Measurements from ENCODE around the gene AKR1B15. TPM values are rescaled to one million over a fixed set of nuclear protein-coding genes. Genes with fewer than 3 reads are reported as not detected.

The AKR1B15 gene
- polyA plus RNA-seq, 1 donor (not counting 4 experiments of a cell fraction or from before 2014, with no cell fraction given), result 0.28 TPM

GRCh38 chr7:134627109-134627774, 78.3 kb downstream of the AKR1B15 start:
- H3K9me1 ChIP-seq (ENCODE audit: control insufficient read depth, extremely low read depth, insufficient read depth, low read length), result no peaks in the 10 kb centered on the region
- H3K9ac ChIP-seq (ENCODE audit: control insufficient read depth, extremely low read depth, insufficient read depth, low read length), result no peak overlapping the region
- H3K27me3 ChIP-seq (ENCODE audit: control insufficient read depth, extremely low read depth, insufficient read depth, low read length), result no peaks in the 10 kb centered on the region
- H3K4me1 ChIP-seq (ENCODE audit: control insufficient read depth, extremely low read depth, insufficient read depth, low read length), result peaks cover 18% of the 10 kb centered on the region
- DNase-seq (ENCODE audit: low read depth, low spot score) (no peak), FAIRE-seq (peak; percentile 34)
- no peak for TF ChIP-seq EZH2 (IDR thresholded peaks at IDR 0.05; ENCODE audit: low read length)
- TF ChIP-seq CTCF (optimal IDR thresholded peaks at IDR 0.05 in 1 of 3, IDR thresholded peaks at IDR 0.05 in 1 of 3, conservative IDR thresholded peaks at IDR 0.05 in 1 of 3; ENCODE audit: extremely low read depth in 1 of 3, insufficient read depth in 2 of 3, low read length in 3 of 3), result no peak
- no peak overlapping the region for H2AFZ ChIP-seq (ENCODE audit: control insufficient read depth, low read length)
- no peak overlapping the region for H3K4me2 ChIP-seq (ENCODE audit: control insufficient read depth, extremely low read depth, insufficient read depth, low read depth, low read length)
- no peak overlapping the region for H3K4me3 ChIP-seq (ENCODE audit: control insufficient read depth in 2 of 3, extremely low read depth in 1 of 3, insufficient read depth in 2 of 3, low read depth in 1 of 3, low read length in 3 of 3)
- H3K79me2 ChIP-seq (ENCODE audit: control insufficient read depth, insufficient read depth, low read length), result no peaks in the 10 kb centered on the region
- H3K9me3 ChIP-seq (ENCODE audit: control insufficient read depth, low read depth, low read length), result no peaks in the 10 kb centered on the region
- dilution Hi-C loops (cut with MboI; ENCODE audit: extremely low pct_ligation_motif_present, low sequenced_read_pairs), result no loop called here
- no peaks in the 10 kb centered on the region for H4K20me1 ChIP-seq (ENCODE audit: control insufficient read depth, extremely low read depth, insufficient read depth, low read length)
- H3K36me3 ChIP-seq (ENCODE audit: control insufficient read depth in 2 of 2, extremely low read depth in 1 of 2, insufficient read depth in 2 of 2, low read length in 2 of 2), result no peaks in the 10 kb centered on the region
- H3K27ac ChIP-seq (ENCODE audit: control insufficient read depth, insufficient read depth, low read length), result no peak overlapping the region

GRCh38 chr7:134627775-134628153, 78.9 kb downstream of the AKR1B15 start:
- H4K20me1 ChIP-seq (ENCODE audit: control insufficient read depth, extremely low read depth, insufficient read depth, low read length), result no peaks in the 10 kb centered on the region
- DNase-seq (ENCODE audit: low read depth, low spot score), result no peak
- peak; percentile 29 for FAIRE-seq
- TF ChIP-seq CTCF (optimal IDR thresholded peaks at IDR 0.05 in 1 of 3, IDR thresholded peaks at IDR 0.05 in 1 of 3, conservative IDR thresholded peaks at IDR 0.05 in 1 of 3; ENCODE audit: extremely low read depth in 1 of 3, insufficient read depth in 2 of 3, low read length in 3 of 3) (no peak), EZH2 (IDR thresholded peaks at IDR 0.05; ENCODE audit: low read length) (no peak)
- H3K9me3 ChIP-seq (ENCODE audit: control insufficient read depth, low read depth, low read length), result no peaks in the 10 kb centered on the region
- no peaks in the 10 kb centered on the region for H3K27me3 ChIP-seq (ENCODE audit: control insufficient read depth, extremely low read depth, insufficient read depth, low read length)
- H3K4me1 ChIP-seq (ENCODE audit: control insufficient read depth, extremely low read depth, insufficient read depth, low read length), result peaks cover 13% of the 10 kb centered on the region
- no peaks in the 10 kb centered on the region for H3K9me1 ChIP-seq (ENCODE audit: control insufficient read depth, extremely low read depth, insufficient read depth, low read length)
- no peaks in the 10 kb centered on the region for H3K79me2 ChIP-seq (ENCODE audit: control insufficient read depth, insufficient read depth, low read length)
- no peak overlapping the region for H3K9ac ChIP-seq (ENCODE audit: control insufficient read depth, extremely low read depth, insufficient read depth, low read length)
- no peaks in the 10 kb centered on the region for H3K36me3 ChIP-seq (ENCODE audit: control insufficient read depth in 2 of 2, extremely low read depth in 1 of 2, insufficient read depth in 2 of 2, low read length in 2 of 2)
- H3K4me2 ChIP-seq (ENCODE audit: control insufficient read depth, extremely low read depth, insufficient read depth, low read depth, low read length), result no peak overlapping the region
- no peak overlapping the region for H3K4me3 ChIP-seq (ENCODE audit: control insufficient read depth in 2 of 3, extremely low read depth in 1 of 3, insufficient read depth in 2 of 3, low read depth in 1 of 3, low read length in 3 of 3)
- no peak overlapping the region for H3K27ac ChIP-seq (ENCODE audit: control insufficient read depth, insufficient read depth, low read length)
- dilution Hi-C loops (cut with MboI; ENCODE audit: extremely low pct_ligation_motif_present, low sequenced_read_pairs), result no loop called here
- H2AFZ ChIP-seq (ENCODE audit: control insufficient read depth, low read length), result no peak overlapping the region

Data from keratinocyte (primary cell).